ENCODE data around the gene CPNE7.
A peak's percentile ranks its signal among the peaks of the same experiment; 100 is the strongest.

GRCh38 chr16:89556750-89557689 is 18.5 kb upstream of the CPNE7 start:
- TF ChIP-seq CTCF (IDR thresholded peaks at IDR 0.05; ENCODE audit: low read depth, low read length) = peak; percentile 75
- no peak for TF ChIP-seq EZH2phosphoT487 (IDR thresholded peaks at IDR 0.05; ENCODE audit: low read depth)
